Measurements from ENCODE around the gene PLSCR4.

Gene PLSCR4

DNA sequence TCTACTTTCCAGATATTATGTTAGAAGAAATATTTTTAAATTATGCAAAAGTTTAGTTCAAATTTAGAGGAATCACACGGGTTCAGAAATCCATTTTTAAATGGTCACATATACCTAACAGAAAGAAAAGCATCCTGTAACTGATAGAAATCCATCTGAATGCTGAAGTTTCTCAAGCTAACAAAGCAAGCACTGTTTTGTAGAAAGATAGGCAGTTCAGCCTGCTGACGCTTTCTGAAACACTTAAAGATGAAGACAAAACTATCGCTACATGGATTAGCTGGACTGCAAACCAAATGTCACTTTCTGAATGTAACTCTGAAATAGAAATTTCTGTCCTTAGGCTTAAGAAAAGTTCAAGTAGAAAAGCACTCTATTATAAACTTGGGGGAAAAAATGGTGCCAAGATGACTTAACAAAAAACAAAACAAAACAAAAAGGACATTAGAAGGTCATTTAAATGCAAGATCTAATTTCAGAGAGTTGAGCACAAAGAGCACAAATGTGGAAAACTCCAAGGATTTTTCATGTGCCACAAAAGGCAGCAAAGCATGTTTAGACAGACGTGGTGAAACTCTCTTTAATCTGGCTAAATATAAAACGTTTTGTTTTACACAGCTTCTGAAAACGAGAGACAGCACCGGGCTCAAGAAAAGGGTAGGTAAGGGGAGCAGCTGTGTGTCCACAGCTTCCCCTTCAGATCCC is 91.1 kb downstream of the PLSCR4 start:
- no peak for DNase-seq

DNA sequence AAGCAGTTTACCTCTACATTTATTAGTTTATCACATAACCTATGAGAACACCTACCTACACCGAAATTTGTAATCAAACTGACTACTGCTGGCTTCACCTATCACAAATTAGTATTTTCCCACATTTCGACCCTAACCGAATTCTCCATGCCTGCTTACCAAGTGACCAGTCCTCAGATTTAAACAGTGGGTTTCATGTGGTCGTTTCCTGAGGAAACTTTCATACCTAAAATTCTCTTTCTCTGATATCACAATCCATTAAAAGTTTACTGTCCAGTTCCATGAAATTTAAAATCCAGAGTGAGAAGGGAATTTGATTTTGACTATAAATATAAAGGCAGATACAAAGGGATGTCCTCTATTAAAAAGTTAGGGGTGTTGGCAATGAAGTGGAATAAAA is 91.9 kb downstream of the PLSCR4 start:
- no peak for DNase-seq

DNA sequence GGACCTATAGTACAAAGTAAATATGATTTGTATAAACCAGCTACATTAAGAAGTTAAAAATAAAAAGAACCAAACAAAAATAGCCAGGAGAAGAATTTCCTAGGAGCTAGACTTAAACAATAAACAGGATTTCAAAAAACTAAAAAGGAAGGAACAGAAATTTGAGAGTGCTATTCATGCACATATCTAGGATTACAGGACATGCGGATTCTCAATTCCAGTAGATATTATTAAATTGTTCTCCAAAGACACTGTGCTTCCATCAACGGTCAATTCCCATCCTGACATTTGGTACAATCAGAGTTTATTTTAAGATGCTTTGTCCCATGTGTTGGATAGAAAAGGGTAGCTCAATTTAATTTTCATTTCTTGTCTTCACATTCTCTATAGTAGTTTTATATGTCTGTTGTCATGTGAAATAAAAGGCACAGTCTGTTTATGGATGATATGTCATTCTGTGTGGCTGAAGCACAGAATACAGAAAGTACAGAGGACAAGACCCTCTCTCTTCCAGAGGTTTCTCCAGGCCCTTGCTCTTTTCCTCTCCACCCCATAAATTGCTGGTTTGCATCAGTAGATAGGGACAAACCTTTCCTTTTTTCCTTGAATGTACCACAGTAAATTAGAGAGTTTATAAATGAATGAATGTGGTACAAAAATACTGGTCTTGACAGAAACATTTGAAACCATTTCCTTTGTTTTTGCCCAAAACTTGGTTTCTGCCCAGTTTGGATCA is 93.4 kb downstream of the PLSCR4 start:
- no peak for DNase-seq

DNA sequence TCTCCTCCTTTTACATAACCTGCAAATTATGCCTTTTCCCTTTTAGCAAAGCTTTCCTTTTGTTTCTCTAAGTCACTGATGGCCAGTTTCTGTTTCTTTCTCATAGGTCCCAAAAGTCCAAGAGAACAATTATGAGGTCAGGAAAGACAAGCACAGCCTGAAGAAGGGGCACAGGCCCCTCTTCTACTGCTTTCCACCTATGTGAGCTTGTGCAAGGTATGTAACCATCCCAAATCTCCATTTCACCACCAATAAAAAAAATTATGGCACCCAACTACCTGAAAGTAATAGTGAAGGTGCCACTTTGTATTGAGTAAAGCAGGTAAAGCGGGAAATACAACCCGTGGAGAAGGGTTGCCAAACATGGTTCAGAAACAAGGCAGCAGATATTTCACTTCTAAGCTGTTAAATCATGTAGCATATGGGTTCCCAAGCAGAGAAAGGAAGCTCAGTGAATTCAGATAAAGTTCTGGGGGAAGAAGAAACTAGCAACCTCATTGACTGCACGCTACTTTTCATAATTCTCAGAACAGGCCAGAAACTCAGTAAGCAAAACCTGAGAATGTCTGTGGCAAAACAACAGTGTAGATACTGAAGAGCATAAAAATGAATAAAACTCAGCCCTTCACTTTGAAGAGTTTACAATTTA is 94.1 kb downstream of the PLSCR4 start:
- no peak for DNase-seq

DNA sequence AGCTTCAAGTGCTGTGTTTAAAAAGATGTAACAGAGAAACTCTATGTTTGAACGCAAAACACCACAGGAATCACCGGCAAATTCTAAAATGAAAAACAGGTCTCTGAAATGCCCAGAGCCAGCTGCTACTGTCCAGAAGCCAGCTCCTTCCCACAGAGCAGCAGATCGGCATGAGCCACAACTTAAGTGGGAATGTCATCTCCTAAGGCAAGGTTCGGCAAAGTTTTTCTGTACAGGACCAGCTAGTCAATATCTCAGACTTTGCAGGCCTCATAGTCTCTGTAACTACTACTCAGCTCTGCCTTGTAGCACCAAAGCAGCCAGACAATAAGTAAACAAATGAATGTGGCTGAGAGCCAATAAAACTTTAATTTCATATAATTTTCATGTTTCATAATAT is 94.8 kb downstream of the PLSCR4 start:
- peak in 1 of 2 experiments; percentile 71 for DNase-seq

DNA sequence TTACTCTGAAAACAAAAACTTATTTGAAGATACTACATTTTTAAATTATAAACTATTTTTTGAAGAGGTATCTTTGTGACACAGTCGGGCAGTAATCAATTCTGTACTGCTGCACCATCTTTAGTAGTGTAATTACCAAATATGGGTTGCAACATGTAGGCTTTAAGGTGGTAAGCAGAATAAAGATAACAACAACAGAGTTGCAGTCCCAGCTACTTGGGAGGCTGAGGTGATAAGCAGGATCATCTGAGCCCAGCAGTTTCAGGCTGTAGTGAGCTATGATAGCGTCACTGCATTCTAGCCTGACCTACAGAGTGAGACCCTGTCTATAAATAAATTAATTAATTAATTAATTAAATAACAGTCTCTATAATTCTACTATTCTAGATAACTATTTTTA is 95.9 kb downstream of the PLSCR4 start:
- no peak for DNase-seq

DNA sequence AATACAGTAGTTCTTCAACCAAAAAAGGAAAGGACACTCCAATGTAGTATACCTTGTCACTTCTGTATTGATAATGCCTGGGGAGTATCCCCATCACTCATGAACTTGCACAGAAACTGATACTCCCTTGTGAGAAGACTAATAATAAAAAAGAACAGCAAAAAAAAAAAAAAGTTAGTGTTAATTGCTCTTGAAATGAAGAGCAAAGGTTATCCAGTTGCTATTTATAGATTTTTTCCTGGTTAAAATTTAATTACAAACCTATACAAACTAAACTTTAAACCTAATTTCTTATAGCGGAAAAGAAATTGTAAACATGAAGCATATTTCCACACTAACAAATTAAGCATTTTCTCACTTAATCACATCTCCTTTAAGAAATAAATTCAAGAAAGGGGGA is 96.6 kb downstream of the PLSCR4 start:
- no peak for DNase-seq

DNA sequence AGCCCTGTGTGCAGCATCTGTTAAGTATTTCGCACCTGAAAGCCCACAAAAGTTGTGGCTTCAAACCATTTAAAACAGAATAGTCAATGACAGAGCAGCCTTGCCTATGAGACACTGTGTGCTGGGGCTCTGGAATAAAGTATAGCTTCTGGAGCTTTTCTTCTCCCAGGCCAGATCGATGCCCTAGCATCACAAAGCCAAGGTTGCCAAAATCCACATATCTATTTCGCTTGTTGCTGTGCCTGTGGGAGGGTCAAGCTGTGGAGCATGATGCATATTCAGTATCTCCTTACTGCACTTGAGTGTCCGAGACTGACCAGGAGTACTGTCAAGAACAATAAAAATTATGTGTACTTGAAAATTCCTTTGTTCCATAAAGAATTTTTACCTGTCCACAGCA is 97.5 kb downstream of the PLSCR4 start:
- DNase-seq = no peak

DNA sequence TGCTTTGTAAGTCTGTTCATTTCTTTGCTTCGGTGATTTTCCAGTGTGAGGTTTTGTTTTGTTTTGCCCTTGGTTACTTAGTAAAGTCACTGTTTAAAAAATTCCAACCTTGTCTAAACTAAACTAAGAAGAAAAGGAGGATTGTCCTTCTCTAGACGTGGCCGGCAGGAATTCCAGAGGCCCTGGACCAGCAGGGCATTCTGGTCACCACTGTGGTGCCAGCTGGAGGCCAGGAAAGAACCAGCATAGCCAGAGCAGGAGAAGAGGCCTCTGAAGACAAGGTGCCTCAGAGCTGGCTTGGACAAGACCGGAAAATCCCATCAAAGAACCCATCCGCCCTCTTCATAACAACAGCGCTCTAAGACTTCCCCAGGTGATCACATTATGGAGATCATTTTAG is 98.1 kb downstream of the PLSCR4 start:
- DNase-seq = no peak

DNA sequence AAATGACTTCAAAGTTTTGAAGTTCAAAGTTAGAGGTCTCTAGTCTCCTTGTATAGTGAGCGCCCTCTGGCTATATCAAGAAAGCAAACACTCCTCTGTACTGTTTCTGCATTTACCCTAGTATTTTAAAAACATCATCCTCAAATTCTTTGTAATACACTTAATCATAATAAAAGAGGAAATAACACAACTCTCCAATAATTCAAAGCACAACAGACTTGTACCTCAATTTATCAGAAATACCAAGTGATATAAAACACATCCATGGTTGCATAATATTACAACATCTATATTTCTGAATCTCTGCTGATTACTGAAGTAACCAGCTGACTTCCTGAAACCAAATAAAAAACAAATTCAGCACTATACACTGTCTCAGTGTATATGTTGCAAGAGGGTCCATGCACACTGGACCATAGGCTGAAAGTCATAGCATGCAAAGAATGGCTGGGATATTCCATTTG is 102.4 kb downstream of the PLSCR4 start:
- no peak for DNase-seq

DNA sequence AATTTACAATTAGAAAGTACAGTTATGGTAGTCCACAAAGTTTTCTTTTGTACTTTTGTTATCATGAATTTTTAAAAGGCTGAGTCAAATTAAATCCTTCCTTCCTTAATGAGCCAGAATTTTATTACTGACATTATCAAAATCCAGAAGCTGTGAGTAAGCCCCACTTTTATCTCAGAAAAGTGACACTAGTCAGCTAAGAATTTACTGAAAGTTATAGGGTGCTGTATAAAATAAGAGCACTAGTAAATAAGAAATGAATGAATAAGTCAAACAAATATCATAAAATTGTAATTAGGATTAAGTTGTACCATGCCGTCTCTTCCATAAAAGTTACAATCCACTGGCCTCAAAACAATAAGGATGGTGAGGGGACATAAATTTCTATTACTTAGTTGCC is 105.3 kb downstream of the PLSCR4 start:
- DNase-seq = no peak

DNA sequence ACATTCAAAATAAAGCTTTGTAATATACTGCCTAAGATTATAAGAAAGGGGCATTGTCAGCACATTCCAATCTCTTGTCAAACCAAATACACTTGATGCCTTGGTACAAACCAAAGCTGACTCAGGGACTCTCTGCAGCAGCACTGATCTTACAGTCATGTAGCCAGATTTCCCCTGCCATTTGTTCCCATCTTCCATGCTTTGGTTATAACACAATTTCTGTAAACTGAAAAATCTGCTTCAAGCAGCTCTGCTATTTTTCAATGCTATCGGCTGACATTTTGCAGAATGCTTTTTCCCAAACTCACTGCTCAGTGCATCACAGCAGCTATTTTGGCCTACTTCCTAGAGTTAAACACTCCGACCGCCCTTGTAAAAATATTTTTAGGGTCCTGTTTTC is 108.1 kb downstream of the PLSCR4 start:
- no peak for DNase-seq

Data from NCI-H2081 (cell line).